Activated naive CD4-positive, alpha-beta T cell treated with anti-CD3 and anti-CD28 coated beads, Interleukin-2, amount 50 U/mL, for 24 hours (primary cell): ENCODE data around the gene ARSH.
"Not testable (repeated sequence)": the region's sequence is repeated elsewhere in the genome, so short reads cannot be mapped to it uniquely, and the experiment has no call there.

Source experiments
- H3K27ac Mint-ChIP-seq: one replicate; pipeline ENCODE4 v1.8.0; 2021; ENCODE audit warnings: mild to moderate bottlenecking, mixed read lengths
- H3K27me3 Mint-ChIP-seq: one replicate; pipeline ENCODE4 v1.8.0; 2021; ENCODE audit warnings: mixed read lengths
- H3K36me3 Mint-ChIP-seq: one replicate; pipeline ENCODE4 v1.8.0; 2021; ENCODE audit warnings: mixed read lengths
- H3K4me1 Mint-ChIP-seq: one replicate; pipeline ENCODE4 v1.8.0; 2021; ENCODE audit warnings: mixed read lengths
- H3K4me3 Mint-ChIP-seq: one replicate; pipeline ENCODE4 v1.8.0; 2021; ENCODE audit warnings: mild to moderate bottlenecking, mixed read lengths
- H3K9me3 Mint-ChIP-seq: one replicate; pipeline ENCODE4 v1.8.0; 2021; ENCODE audit warnings: mixed read lengths

Gene ARSH, protein sequence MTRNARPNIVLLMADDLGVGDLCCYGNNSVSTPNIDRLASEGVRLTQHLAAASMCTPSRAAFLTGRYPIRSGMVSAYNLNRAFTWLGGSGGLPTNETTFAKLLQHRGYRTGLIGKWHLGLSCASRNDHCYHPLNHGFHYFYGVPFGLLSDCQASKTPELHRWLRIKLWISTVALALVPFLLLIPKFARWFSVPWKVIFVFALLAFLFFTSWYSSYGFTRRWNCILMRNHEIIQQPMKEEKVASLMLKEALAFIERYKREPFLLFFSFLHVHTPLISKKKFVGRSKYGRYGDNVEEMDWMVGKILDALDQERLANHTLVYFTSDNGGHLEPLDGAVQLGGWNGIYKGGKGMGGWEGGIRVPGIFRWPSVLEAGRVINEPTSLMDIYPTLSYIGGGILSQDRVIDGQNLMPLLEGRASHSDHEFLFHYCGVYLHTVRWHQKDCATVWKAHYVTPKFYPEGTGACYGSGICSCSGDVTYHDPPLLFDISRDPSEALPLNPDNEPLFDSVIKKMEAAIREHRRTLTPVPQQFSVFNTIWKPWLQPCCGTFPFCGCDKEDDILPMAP

DNA sequence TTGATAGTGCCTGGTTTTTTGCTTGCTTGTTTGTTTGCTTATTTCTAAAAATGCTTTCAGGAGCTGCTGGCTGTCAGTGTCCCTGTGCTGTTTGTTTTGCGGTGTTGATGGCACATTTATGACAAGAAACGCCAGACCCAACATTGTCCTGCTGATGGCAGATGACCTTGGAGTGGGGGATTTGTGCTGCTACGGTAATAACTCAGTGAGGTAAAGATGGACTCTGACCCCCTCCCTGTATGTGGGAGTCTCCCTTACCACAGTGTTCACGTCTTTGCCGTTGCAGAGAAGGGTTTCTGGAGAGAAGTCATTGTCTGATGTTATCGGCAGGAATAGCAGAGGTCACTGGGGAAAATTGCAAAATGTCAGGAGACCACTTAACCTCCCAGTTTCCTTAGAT is at the start of gene ARSH:
TSS of gene ARSH (plus strand) at position 52 of the 400 bp plus-strand sequence. CDS start at position 119, 67 bp downstream.
- Mint-ChIP-seq H3K27me3 (no peaks in the 10 kb centered on the region), H3K9me3 (no peaks in the 10 kb centered on the region), H3K4me3 (no peak within 1 kb of the TSS), H3K27ac (no peak within 1 kb of the TSS), H3K36me3 (no peaks in the 10 kb centered on the region), H3K4me1 (no peaks in the 10 kb centered on the region)

DNA sequence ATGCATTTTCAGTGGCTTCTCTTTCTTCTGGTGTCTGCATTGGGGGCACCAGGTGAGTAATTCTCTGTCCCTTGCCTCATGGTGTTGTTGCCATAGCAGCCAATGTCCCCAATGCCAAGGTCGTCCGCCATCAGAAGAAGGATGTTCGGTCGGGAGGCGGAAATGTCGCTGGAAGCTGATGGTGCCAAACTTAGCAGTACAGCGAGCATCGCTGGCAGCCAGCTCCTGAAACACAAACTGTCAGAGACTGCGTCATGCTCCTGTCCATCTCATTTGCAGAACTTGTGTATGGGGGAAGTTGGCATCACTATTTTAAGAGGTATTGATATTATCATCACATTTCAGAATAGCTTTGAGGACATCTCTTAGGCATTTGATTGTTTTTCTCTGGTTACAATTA is 48.1 kb upstream of the ARSH start:
- no peaks in the 10 kb centered on the region for H3K9me3 Mint-ChIP-seq
- H3K27ac Mint-ChIP-seq = no peak overlapping the region
- no peaks in the 10 kb centered on the region for H3K36me3 Mint-ChIP-seq
- peaks cover 3% of the 10 kb centered on the region for H3K27me3 Mint-ChIP-seq
- H3K4me3 Mint-ChIP-seq = no peak overlapping the region
- no peaks in the 10 kb centered on the region for H3K4me1 Mint-ChIP-seq

- Mint-ChIP-seq H3K27ac (no peak overlapping the region), H3K9me3 (no peaks in the 10 kb centered on the region), H3K4me1 (no peaks in the 10 kb centered on the region), H3K36me3 (no peaks in the 10 kb centered on the region), H3K27me3 (peaks cover 1% of the 10 kb centered on the region), H3K4me3 (no peak overlapping the region)
Measured at GRCh38 chrX:2960861-2961515, 45.4 kb upstream of the ARSH start.

DNA sequence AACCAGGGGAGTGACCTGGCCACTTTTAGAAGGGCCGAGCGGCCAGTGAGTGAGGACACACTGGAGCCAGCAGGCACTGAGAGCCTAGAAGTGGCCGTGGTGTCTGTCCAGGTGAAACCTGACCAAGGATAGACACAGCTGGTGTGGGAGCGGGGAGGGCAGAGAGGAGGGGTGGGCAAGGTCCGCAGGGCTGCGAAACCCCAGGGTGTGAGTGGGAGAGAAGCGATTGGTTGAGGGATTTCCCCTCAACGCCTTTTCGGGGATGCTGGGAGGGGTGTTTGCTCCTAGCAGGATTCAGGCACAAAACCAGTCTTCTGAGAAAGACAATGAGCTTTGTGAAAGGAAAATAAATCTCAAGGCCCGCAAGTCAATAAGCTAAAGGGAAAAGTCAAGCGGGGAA is 44.0 kb upstream of the ARSH start:
- H3K9me3 Mint-ChIP-seq = no peaks in the 10 kb centered on the region
- H3K4me1 Mint-ChIP-seq = no peaks in the 10 kb centered on the region
- no peak overlapping the region for H3K4me3 Mint-ChIP-seq
- peaks cover 1% of the 10 kb centered on the region for H3K27me3 Mint-ChIP-seq
- no peak overlapping the region for H3K27ac Mint-ChIP-seq
- H3K36me3 Mint-ChIP-seq = no peaks in the 10 kb centered on the region

GRCh38 chrX:2963449-2963848 is 42.9 kb upstream of the ARSH start:
- not testable (repeated sequence) for H3K36me3 Mint-ChIP-seq, H3K9me3 Mint-ChIP-seq, H3K4me3 Mint-ChIP-seq, H3K27ac Mint-ChIP-seq, H3K4me1 Mint-ChIP-seq, H3K27me3 Mint-ChIP-seq

DNA sequence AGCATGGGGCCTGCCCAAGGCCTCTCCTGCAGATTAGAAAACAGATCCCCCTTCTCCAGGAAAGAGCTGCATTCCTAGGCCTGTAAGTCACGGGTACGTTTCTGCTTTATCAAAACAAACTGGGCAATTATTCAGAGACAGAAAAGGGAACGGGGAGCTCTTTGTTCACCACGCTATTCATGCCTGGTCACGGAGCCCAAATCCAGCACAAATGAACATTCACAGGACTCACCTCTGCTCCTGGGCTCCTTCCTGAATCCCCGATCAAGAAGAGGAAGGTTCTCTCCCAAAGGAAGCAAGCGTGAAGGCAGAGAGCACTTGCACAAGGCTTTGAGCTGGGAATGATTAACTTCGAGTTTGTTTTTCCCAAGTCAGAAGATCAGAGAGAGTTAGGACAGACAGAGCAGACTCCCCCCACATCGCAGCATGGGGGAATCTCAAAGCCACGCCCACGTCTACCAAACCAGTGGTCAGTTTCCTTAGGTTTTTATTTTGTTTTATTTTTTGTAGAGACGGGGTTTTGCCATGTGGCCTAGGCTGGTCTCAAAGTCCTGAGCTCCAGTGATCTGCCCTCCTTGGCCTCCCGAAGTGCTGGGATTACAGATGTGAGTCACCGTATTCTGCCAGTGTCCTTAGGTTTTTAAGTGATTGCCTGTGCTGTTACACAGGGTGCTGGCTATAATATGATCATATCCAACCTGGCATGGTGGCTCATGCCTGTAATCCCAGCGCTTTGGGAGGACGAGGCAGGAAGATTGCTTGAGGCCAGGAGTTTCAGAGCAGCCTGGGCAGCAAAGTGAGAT is 42.2 kb upstream of the ARSH start:
- not testable (repeated sequence) for H3K27ac Mint-ChIP-seq, H3K4me3 Mint-ChIP-seq, H3K4me1 Mint-ChIP-seq, H3K27me3 Mint-ChIP-seq, H3K9me3 Mint-ChIP-seq, H3K36me3 Mint-ChIP-seq

DNA sequence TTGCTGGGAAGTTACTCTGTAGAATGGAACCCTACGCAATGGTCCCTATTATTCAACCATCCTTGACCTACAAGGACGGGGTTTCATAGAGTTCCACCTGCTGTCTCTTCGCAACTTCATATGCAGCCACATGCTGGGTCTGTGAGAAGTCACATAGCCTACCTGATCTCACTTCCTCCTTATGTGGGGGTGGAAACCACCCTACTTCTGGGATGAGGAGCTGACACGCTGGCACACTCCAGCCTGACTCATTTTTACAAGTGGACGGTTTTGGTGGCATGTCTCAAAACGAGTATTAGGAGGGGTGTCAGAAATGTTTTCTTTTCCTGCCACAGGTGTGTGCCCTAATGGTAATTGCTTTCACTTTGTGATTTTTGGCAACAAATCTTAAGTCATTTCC is 40.4 kb upstream of the ARSH start:
- Mint-ChIP-seq H3K4me1 (no peaks in the 10 kb centered on the region), H3K4me3 (no peak overlapping the region), H3K9me3 (no peaks in the 10 kb centered on the region), H3K27ac (no peak overlapping the region), H3K27me3 (no peaks in the 10 kb centered on the region), H3K36me3 (no peaks in the 10 kb centered on the region)

DNA sequence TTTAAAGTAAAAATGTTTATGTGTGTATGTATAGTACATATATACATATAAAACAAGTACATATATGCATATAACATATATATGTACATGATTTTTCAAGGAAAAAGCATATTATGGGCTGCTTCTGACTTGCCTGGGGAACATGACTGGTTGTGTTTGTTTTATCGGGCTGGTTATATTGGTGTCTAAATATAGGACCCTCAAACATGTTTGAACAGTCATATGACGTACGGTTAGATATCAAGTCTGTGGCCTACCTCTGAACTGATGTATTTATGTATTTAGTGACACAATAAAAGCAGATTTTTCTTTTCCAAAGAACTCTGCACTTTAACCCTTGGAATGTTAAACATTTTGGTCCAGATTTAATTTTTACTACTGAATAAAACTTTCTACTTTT is 39.3 kb upstream of the ARSH start:
- no peak overlapping the region for H3K4me3 Mint-ChIP-seq
- no peaks in the 10 kb centered on the region for H3K4me1 Mint-ChIP-seq
- no peaks in the 10 kb centered on the region for H3K27me3 Mint-ChIP-seq
- H3K9me3 Mint-ChIP-seq = no peaks in the 10 kb centered on the region
- H3K36me3 Mint-ChIP-seq = no peaks in the 10 kb centered on the region
- no peak overlapping the region for H3K27ac Mint-ChIP-seq

DNA sequence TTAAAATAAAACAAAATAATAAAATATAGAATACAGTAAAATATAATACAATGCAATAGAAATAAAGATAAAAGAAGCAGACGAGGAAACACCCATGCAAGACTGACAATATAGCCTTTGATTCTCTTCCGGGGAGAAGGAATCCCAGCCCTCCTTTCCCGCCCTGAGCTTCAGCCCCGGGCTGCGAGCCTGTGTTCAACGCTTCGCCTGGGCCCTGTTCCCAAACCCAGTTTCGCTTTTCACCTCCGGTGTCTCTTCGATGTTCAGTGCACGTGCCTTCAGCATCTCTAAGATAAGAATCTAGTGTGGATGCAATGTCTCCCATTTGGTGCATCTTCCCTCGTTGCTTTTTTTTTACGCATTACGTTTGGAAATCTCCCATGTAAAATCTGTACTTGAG is 38.8 kb upstream of the ARSH start:
- no peaks in the 10 kb centered on the region for H3K9me3 Mint-ChIP-seq
- no peak overlapping the region for H3K4me3 Mint-ChIP-seq
- no peaks in the 10 kb centered on the region for H3K27me3 Mint-ChIP-seq
- H3K27ac Mint-ChIP-seq = no peak overlapping the region
- no peaks in the 10 kb centered on the region for H3K36me3 Mint-ChIP-seq
- no peaks in the 10 kb centered on the region for H3K4me1 Mint-ChIP-seq

GRCh38 chrX:2967998-2968909 is 38.1 kb upstream of the ARSH start:
- Mint-ChIP-seq H3K27ac (no peak overlapping the region), H3K27me3 (no peaks in the 10 kb centered on the region), H3K4me1 (no peaks in the 10 kb centered on the region), H3K9me3 (no peaks in the 10 kb centered on the region), H3K36me3 (no peaks in the 10 kb centered on the region), H3K4me3 (peak overlapping the region; percentile 58)

DNA sequence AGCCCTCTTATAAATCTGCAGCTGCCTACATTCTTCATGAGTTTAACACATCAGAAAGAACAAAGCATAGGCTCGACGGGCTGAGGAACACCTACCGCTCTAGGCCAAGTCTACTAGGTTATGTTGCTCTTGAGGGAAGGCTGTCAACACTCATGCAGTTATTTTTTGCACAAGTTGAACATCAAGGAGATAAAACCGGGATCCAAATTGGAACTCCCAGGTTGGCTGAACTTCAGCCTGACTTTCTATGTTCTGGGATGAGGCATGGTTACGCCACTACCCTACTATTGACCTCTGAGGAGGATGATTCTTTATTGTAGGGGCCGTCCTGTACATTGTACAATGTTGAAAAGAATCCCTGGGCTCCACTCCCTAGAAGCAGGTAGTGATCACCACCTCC is 37.3 kb upstream of the ARSH start:
- Mint-ChIP-seq H3K27ac (no peak overlapping the region), H3K36me3 (no peaks in the 10 kb centered on the region), H3K9me3 (no peaks in the 10 kb centered on the region), H3K27me3 (no peaks in the 10 kb centered on the region), H3K4me1 (no peaks in the 10 kb centered on the region), H3K4me3 (peak overlapping the region; percentile 58)

DNA sequence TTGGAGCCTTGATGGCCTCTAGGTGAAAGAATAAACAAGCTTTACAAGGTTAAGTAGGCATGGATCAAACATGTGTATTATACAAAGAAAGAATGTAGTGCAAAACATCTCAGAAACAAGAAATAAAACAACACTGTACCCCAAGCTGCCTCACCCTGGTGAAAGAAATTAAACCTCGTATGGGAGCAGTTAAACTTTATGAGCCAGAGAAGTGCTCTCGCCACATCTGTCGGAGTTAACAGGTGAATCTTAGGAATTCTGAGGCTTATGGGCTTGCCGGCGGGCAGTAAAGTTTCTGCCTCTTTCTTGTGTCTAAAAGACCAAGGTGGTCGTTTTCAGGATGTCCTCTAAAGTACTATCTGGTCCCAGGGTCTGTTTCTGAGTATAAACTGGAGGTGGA is 34.0 kb upstream of the ARSH start:
- no peaks in the 10 kb centered on the region for H3K36me3 Mint-ChIP-seq
- no peaks in the 10 kb centered on the region for H3K9me3 Mint-ChIP-seq
- no peaks in the 10 kb centered on the region for H3K4me1 Mint-ChIP-seq
- no peak overlapping the region for H3K27ac Mint-ChIP-seq
- no peak overlapping the region for H3K4me3 Mint-ChIP-seq
- no peaks in the 10 kb centered on the region for H3K27me3 Mint-ChIP-seq

DNA sequence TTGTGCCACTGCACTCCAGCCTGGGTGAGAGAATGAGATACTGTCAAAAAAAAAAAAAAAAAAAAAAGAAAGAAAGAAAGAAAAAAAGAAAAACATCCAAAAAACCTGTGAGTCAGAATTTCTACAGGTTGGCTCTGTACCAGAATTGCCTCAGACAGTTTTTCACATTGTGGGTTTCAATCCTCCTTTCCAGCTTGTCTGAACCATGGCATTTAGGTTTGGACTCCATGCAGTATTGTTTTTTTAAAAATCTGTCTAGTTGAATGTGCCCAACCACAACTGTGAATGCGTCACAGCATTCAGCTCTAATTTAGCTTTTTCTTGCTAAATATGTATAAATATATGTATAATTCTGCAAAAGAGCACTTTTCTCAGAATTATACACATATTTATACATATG is 31.4 kb upstream of the ARSH start:
- no peaks in the 10 kb centered on the region for H3K27me3 Mint-ChIP-seq
- H3K36me3 Mint-ChIP-seq = no peaks in the 10 kb centered on the region
- H3K9me3 Mint-ChIP-seq = no peaks in the 10 kb centered on the region
- H3K4me3 Mint-ChIP-seq = no peak overlapping the region
- no peaks in the 10 kb centered on the region for H3K4me1 Mint-ChIP-seq
- no peak overlapping the region for H3K27ac Mint-ChIP-seq

GRCh38 chrX:2978639-2979038 is 27.7 kb upstream of the ARSH start:
- not testable (repeated sequence) for H3K4me3 Mint-ChIP-seq, H3K9me3 Mint-ChIP-seq, H3K4me1 Mint-ChIP-seq, H3K36me3 Mint-ChIP-seq, H3K27me3 Mint-ChIP-seq, H3K27ac Mint-ChIP-seq

DNA sequence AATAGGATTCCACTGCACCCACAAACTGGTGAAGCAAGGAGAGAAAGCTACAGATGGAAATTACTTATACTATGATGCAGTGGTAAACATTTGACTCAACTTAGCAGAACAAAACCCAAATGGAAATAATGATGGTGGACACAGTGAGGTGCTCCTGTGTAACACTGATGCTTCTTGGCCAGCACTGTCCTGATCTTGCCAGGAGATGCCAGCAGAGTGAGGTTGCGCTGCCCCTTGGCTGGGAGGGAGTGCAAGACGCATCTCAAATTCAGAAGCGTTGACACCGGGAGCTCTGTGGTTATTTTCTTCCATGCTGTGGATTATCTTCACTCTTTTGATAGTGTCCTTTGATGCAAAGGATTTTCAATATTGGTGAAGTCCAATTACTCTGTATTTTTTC is 22.0 kb upstream of the ARSH start:
- H3K27ac Mint-ChIP-seq = no peak overlapping the region
- H3K36me3 Mint-ChIP-seq = no peaks in the 10 kb centered on the region
- H3K27me3 Mint-ChIP-seq = no peaks in the 10 kb centered on the region
- no peak overlapping the region for H3K4me3 Mint-ChIP-seq
- no peaks in the 10 kb centered on the region for H3K9me3 Mint-ChIP-seq
- H3K4me1 Mint-ChIP-seq = no peaks in the 10 kb centered on the region
